HG03139 (cell line): ENCODE data around the gene ABHD10.

Experiments
- ATAC-seq: cut with Tn5 transposase; IDR thresholded peaks from one replicate; pipeline ENCODE4 v1.9.1; 2021; ENCODE audit not compliant: unreplicated experiment

Gene ABHD10

GRCh38 chr3:111999484-112000324, 20.9 kb downstream of the ABHD10 start:
- ATAC-seq: no peak

GRCh38 chr3:112000367-112000771, 21.5 kb downstream of the ABHD10 start:
- ATAC-seq: no peak

- ATAC-seq: no peak
Measured at GRCh38 chr3:112000966-112001365, 22.1 kb downstream of the ABHD10 start.

DNA sequence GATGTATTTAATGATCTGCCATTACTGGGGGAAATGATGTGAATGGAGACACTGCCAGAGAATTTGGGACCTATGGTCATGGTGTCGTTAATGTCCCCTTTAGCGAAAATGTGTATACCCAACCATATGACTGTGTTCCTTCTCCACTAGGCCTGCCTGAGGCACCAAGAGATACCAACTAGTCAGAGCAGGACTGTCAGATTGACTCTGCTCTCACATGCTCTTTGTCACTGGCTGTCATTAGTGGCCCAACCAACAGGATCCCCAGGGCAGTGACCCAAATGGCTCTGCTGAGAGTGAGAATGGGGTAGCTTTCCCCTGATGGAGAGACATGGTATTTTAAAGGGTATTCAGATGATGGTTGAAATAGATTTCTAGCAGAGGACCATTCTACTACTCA, 22.7 kb downstream of the ABHD10 start:
- no peak for ATAC-seq

GRCh38 chr3:112002096-112002971, 23.5 kb downstream of the ABHD10 start:
- no peak for ATAC-seq

GRCh38 chr3:112003321-112004080, 24.7 kb downstream of the ABHD10 start:
- ATAC-seq: no peak

DNA sequence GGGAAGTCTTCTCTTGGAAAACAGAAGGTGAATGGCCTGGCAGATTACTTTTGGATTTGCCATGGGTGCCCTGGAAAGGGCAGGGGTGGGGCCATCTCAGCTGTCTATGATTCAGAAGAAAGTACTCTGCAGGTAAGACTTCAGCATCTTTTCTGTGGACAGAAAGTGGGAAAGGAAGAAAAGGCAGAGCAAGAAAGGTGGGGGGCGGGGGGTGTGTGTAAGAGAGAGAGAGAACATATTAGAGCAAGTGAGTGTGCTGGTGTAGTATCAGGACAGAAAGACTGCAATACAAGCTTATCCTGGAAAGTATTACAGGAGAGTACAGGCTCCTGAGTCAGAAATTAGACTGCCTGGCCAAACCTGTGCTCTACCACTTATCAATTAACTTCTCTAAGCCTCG, 25.4 kb downstream of the ABHD10 start:
- no peak for ATAC-seq

- ATAC-seq: no peak
Measured at GRCh38 chr3:112004669-112005068, 25.8 kb downstream of the ABHD10 start.

GRCh38 chr3:112005091-112005672, 26.4 kb downstream of the ABHD10 start:
- no peak for ATAC-seq

DNA sequence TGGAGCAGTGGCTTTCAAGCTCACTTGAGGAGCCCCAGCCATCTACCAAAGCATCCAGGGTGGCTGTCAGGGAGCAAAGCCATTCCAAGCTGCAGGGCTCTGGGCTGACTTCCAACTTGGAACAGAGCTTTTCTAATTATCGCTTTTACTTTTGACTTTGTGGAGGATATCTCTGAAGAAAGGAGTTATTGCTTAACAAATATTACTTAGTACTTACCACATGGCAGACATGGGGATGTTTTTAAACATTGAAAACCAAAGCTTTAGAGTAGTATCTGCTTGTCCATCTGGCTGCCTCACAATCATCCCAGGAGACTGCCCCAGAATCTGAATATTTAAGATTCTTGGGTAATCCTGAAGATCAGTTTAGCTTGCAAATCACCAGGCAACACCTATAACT, 28.8 kb downstream of the ABHD10 start:
- ATAC-seq: no peak

DNA sequence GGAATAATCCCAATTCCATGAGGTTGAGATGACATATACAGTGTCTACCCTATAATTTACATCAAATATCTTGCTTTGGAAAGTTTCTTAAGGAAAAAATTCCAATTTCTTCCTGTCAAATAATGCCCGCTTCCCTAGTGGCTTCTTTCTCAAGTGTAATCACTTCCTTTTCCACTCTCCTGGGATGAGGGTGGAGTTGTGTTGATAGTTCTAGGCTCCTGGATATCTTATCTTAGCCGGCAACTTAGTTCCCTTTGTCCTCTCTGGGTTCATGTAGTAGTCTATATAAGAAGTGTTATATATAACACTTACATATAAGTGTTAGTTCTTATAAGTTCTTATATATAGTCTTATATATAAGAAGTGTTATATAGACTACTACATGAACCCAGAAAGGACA, 30.8 kb downstream of the ABHD10 start:
- no peak for ATAC-seq

- ATAC-seq: no peak
Measured at GRCh38 chr3:112010636-112011035, 31.8 kb downstream of the ABHD10 start.

DNA sequence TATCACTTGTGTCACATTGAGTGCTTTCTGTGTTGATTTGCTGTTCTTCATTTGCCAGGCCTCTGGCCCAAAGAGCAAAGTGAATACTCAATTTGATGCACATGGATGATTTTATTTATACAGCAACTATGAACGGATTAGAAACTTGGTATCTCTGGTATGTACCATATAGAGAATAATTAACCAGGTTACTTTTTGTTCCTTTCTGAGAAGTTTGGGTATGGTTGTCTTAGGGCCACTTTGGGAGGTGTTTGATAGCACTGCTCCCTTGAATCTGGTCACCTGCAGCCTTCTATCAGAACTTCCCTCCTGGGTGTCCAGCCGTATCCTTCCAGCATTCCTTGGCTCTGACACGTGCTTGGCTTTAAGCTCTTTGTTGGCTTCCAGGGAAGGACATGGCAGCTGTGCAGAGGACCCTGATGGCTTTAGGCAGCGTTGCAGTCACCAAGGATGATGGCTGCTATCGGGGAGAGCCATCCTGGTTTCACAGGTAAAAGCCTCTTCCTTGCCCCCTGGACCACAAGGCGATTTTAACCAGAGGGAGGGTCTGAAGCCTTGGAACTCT, 32.6 kb downstream of the ABHD10 start:
- ATAC-seq: no peak

DNA sequence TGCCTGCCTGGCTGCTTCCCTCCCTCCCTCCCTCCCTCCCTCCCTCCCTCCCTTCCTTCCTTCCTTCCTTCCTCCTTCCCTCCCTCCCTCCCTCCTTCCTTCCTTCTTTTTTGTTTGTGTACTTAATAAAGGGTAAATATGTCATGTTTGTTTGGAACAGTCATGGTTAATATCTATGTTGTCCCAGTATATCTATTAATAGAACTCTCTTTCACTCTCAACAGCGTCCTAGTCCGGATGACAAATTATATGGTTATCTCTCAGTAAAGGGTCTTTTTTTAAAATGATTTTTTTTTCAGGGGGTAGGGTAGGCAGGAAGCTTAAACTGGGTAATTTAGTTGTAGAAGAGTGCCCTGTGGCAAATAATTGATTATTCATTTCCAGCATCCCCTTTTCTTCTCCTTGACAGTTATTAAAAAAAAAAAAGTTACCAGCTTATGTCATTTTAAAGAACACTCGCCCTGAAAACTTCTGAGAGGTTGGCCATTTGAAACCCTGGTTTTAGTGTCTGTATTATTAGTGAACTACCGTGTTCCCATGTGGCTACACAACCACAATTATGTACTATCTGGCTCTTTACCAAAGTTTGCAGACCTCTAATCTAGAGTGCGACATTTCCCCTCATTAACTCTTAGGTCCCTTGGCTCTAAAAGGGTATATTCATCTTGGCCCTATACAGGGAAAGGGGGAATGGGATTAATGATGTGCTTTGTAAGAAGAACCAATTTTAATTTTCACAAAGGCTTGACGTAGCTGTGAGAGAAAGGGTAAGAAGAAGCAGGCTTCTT, 33.6 kb downstream of the ABHD10 start:
- no peak for ATAC-seq

DNA sequence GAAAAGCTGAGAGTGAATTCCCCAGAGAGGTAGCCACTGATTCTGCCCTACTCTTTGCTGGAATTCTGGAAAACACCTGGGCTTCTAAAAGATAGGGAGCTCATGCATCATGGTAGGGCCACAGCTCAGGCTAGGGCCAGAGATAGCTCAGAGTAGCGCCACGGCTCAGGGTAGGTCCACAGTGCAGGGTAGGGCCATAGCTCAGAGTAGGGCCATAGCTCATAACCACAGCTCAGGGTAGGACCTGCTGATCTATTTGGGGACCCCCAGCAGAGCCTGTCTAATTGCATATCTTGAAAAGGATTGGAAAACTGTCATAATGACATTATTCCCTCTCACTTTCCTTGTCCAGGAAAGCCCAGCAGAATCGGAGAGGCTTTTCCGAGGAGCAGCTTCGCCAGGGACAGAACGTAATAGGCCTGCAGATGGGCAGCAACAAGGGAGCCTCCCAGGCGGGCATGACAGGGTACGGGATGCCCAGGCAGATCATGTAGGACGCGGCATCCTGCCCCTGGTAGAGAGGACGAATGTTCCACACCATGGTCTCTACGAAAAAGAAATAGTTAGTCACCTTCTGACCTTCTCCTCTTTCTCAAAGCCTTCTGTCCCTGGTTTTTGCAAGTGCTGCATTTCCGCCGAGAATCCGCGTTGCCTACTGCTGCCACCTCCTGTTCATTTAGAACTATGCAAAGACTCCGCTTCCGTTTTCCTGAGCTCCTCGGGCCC, 34.4 kb downstream of the ABHD10 start:
- ATAC-seq: peak; percentile 82

DNA sequence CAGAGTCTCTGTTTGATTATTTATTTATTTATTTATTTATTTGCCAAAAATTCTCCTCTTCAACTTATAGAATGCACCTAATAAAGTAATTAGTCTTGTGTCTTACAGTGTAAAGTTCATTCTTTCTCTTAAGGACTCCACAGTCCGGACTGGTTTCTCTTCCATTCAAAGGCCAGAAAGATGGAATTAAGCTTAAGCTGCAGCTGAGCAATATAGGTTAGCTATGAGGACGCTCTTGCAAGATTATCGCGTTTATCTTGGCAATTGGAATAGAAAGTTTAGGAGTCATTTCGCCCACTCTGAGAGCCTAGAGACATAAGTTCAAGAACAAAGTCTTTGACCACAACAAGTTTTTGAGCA, 34.9 kb downstream of the ABHD10 start:
- peak; percentile 20 for ATAC-seq

- no peak for ATAC-seq
Measured at GRCh38 chr3:112017091-112017490, 38.3 kb downstream of the ABHD10 start.

DNA sequence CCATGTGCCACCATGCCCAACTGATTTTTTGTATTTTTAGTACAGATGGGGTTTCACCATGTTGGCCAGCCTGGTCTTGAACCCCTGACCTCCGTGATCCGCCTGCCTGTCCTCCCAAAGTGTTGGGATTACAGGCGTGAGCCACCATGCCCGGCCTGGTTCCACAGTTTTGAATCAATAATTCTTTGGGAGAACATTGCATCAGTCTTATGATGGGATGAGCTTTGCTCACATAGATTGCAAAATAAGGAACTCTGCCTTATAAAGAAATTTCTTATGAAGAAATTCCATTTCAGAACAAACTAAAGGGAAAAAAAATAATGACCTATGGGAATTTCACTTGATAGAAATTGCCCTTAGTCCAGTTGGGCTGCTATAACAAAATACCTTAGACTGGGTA, 39.9 kb downstream of the ABHD10 start:
- ATAC-seq: no peak

DNA sequence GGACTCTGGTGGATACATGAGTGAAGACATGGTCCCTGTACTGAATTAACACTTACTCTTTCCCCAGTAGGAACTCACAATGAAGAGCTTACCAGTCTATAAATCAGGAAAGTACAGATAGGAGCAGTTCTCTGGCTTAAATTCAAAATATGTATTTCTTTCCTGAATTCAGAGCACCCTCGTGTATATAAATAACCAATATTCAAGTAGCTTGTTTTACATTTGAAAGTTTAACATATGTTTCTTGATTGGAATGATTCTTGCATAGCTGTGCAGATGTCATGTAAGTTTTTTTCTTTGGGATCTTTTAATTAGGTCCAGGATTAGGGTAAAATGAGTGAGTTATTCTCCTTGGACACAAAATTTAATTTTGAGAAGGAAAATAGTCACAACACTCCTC, 40.9 kb downstream of the ABHD10 start:
- ATAC-seq: no peak
